Ascending aorta (tissue), 2 donors: ENCODE measurements around the gene HAUS6. TPM values are rescaled to one million over a fixed set of nuclear protein-coding genes. Genes with fewer than 3 reads are reported as not detected.
"Not testable (repeated sequence)": the region's sequence is repeated elsewhere in the genome, so short reads cannot be mapped to it uniquely, and the experiment has no call there.

ENCODE experiments used
- DNase-seq, 2 donors: peaks; one replicate each; pipeline ENCODE4 v3.0.0-alpha.2; 2019; ENCODE audit warnings: low spot score in 2 of 2
- H3K27ac ChIP-seq, 2 donors: fragments of 200-600 bp; sonication (generic); one replicate each; pipeline ENCODE4 v1.5.1; 2016 to 2017; ENCODE audit warnings: mild to moderate bottlenecking in 1 of 2
- H3K27me3 ChIP-seq: fragments of 200-600 bp; sonication (generic); one replicate; pipeline ENCODE4 v1.5.1; 2017
- H3K36me3 ChIP-seq, 2 donors: fragments of 200-600 bp; sonication (generic); one replicate each; pipeline ENCODE4 v1.5.1; 2016
- H3K4me1 ChIP-seq, 2 donors: fragments of 200-600 bp; sonication (generic); one replicate each; pipeline ENCODE4 v1.5.1; 2016 to 2017; ENCODE audit warnings: mild to moderate bottlenecking in 1 of 2
- H3K4me3 ChIP-seq, 2 donors: fragments of 200-600 bp; sonication (generic); one replicate each; pipeline ENCODE4 v1.5.1; 2016 to 2017; ENCODE audit warnings: mild to moderate bottlenecking in 1 of 2
- H3K9me3 ChIP-seq, 2 donors: fragments of 200-600 bp; sonication (generic); one replicate each; pipeline ENCODE4 v1.5.1; 2016
- intact Hi-C: fragments of 100-400 bp; cut with DNase I; formaldehyde crosslinking; loops from one replicate; pipeline ENCODE4 v1.15.1; 2023
- total RNA-seq: library from RNA; depleted of rRNA; stranded (reverse); fragments of >200 nt; gene quantifications from one replicate; pipeline ENCODE4 v1.1.0, GENCODE V29; 2016
- TF ChIP-seq, protein P1 (sequence below), 3 experiments: fragments of 200-600 bp in 2 of 3; fragments of 450-650 bp in 1 of 3; sonication (generic) in 2 of 3; IDR thresholded peaks; one replicate each; pipeline ENCODE4 v1.5.1; 2016 to 2019; ENCODE audit warnings: antibody characterized with exemption in 3 of 3, mild to moderate bottlenecking in 1 of 3, moderate library complexity in 1 of 3

The HAUS6 gene
- total RNA-seq, 1 donor from 2014 or later = 3.4 TPM

DNA sequence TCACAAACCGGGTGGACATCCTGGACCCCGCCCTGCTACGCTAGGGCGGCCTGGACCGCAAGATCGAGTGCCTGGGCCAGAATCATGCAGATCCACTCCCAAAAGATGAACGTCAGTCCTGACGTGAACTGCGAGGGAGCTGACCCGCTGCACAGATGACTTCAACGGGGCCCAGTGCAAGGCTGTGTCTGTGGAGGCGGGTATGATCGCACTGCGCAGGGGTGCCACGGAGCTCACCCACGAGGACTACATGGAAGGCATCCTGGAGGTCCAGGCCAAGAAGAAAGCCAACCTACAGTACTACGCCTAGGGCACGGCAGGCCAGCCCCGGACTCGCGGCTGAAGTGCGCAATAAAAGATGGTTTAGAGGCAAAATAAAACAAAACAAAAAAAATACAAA, 74.9 kb downstream of the HAUS6 start:
- TF ChIP-seq, protein P1, sequence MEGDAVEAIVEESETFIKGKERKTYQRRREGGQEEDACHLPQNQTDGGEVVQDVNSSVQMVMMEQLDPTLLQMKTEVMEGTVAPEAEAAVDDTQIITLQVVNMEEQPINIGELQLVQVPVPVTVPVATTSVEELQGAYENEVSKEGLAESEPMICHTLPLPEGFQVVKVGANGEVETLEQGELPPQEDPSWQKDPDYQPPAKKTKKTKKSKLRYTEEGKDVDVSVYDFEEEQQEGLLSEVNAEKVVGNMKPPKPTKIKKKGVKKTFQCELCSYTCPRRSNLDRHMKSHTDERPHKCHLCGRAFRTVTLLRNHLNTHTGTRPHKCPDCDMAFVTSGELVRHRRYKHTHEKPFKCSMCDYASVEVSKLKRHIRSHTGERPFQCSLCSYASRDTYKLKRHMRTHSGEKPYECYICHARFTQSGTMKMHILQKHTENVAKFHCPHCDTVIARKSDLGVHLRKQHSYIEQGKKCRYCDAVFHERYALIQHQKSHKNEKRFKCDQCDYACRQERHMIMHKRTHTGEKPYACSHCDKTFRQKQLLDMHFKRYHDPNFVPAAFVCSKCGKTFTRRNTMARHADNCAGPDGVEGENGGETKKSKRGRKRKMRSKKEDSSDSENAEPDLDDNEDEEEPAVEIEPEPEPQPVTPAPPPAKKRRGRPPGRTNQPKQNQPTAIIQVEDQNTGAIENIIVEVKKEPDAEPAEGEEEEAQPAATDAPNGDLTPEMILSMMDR (IDR thresholded peaks at IDR 0.05) = no peak
- Histone ChIP-seq H3K4me3 (no peak overlapping the region), H3K36me3 (no peaks in the 10 kb centered on the region), H3K9me3 (no peaks in the 10 kb centered on the region), H3K27ac (no peak overlapping the region), H3K27me3 (no peaks in the 10 kb centered on the region), H3K4me1 (peaks cover 0 to 4% of the 10 kb centered on the region in 2 donors)
- no peak for DNase-seq
- intact Hi-C loops = loop anchor here (2.0 to 5.0 kb wide), 2 partner anchors 586 to 1217 kb away; no protein-coding TSS in a partner anchor

DNA sequence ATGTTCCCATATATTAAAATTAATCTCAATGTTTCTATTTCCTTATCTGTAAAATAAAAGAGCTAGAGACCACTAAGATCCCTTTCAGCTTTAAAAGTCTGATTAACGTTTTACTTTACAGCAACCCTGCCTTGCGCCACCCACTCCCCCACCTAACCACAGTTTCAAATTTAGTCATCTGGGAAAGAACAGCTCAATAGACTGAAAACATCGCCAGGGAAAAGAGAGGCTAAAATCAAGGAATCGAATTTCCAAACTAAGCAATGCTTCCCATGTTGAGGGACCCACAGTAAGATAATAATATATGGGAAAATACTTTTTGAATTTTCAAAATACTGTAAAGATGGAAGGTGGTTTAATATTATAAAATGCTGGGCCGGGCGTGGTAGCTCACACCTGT, 76.3 kb downstream of the HAUS6 start:
- no peak for DNase-seq
- H3K27me3 ChIP-seq = no peaks in the 10 kb centered on the region
- no peak overlapping the region for H3K4me3 ChIP-seq
- H3K36me3 ChIP-seq = no peaks in the 10 kb centered on the region
- no peaks in the 10 kb centered on the region for H3K9me3 ChIP-seq
- TF ChIP-seq, protein P1 (IDR thresholded peaks at IDR 0.05) = no peak
- peaks cover 0 to 4% of the 10 kb centered on the region in 2 donors for H3K4me1 ChIP-seq
- no peak overlapping the region for H3K27ac ChIP-seq
- intact Hi-C loops = loop anchor here (5.0 kb wide), 1 partner anchor 584 kb away; no protein-coding TSS in a partner anchor

DNA sequence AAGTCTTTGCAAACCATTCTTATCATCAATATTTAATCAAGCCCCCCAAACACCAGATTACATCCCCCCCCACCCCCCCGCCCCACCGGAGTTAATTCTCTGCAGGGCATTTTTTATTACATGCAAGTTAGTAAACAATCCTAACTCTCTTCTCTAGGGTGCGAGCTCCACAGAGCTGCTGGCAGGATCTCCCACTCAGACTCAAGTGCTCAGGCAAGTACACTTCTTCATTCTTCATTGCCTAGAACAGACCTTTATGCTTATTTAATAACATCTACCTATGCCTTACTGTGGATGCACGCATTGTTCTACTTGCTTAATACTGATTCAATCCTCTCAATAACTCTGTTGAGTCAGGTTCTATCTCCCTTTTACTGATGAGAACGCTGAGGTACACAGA, 79.6 kb downstream of the HAUS6 start:
- TF ChIP-seq, protein P1 (IDR thresholded peaks at IDR 0.05) = no peak
- no peak for DNase-seq
- H3K4me3 ChIP-seq = no peak overlapping the region
- no peaks in the 10 kb centered on the region for H3K36me3 ChIP-seq
- no peaks in the 10 kb centered on the region for H3K27me3 ChIP-seq
- H3K4me1 ChIP-seq = no peaks in the 10 kb centered on the region
- intact Hi-C loops = no loop called here
- H3K9me3 ChIP-seq = no peaks in the 10 kb centered on the region
- no peak overlapping the region for H3K27ac ChIP-seq

DNA sequence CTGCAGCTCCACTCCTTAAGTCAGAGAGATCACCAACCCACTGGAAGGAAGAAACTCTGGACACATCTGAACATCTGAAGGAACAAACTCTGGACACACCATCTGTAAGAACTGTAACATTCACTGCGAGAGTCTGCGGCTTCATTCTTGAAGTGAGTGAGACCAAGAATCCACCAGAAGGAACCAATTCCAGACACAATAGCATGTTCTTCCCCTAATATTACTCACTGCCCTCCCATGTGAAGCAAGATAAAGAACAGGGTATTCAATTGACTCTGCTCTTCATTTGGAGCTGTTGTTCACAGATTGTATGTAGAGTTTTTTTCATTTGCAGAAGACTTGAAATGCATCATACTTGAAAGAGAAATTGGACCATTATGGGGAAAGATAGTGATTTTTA, 80.5 kb downstream of the HAUS6 start:
- H3K4me3 ChIP-seq = no peak overlapping the region
- H3K27me3 ChIP-seq = no peaks in the 10 kb centered on the region
- TF ChIP-seq, protein P1 (IDR thresholded peaks at IDR 0.05) = no peak
- intact Hi-C loops = no loop called here
- H3K27ac ChIP-seq = no peak overlapping the region
- H3K9me3 ChIP-seq = no peaks in the 10 kb centered on the region
- no peaks in the 10 kb centered on the region for H3K36me3 ChIP-seq
- no peaks in the 10 kb centered on the region for H3K4me1 ChIP-seq
- no peak for DNase-seq

DNA sequence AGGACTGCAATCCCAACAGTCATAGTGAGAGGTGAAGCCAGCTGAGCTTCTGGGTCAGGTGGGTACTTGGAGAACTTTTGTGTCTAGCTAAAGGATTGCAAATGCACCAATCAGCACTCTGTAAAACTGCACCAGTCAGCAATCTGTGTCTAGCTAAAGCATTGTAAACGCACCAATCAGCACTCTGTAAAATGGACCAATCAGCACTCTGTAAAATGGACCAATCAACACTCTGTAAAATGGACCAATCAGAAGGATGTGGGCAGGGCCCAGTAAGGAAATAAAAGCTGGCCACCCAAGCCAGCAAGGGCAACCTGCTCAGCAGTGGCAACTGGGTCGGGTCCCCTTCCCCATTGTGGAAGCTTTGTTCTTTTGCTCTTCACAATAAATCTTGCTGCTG, 81.1 kb downstream of the HAUS6 start:
- H3K4me1 ChIP-seq, H3K9me3 ChIP-seq, H3K27ac ChIP-seq, DNase-seq, intact Hi-C loops, H3K27me3 ChIP-seq, H3K4me3 ChIP-seq, H3K36me3 ChIP-seq: not testable (repeated sequence)

DNA sequence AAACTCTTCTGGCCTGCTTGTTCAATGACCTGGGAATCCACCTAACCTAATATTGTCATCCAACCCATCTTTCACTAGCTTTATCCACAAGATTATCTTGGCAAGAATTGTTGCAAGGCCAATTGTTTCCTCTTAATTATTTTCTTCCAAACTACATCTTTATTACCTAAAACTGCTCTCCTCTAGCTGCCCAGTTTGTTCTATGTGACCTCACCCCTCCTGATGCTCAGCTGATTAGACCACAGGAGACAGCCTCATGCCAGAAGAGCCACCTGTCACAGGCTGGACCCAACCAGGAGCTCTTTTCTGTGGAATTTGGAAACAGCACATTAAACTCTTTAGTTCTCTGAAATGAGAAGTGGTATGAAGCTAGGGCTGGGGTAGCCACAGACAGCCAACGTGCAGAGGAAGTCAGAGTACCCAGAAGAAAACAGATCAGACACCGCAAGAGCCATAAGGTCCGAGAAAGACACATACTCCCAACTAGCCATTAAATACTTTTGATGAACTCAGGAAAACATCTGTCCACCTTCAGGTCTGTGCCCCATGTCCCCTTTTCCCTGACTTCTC, 81.7 kb downstream of the HAUS6 start:
- Histone ChIP-seq H3K4me3 (no peak overlapping the region), H3K4me1 (no peaks in the 10 kb centered on the region), H3K9me3 (no peaks in the 10 kb centered on the region), H3K36me3 (no peaks in the 10 kb centered on the region), H3K27me3 (no peaks in the 10 kb centered on the region), H3K27ac (no peak overlapping the region)
- no peak for DNase-seq
- TF ChIP-seq, protein P1 (IDR thresholded peaks at IDR 0.05) = no peak
- intact Hi-C loops = no loop called here
